HG03139 (cell line): ENCODE measurements around the gene SCGB3A1.

Source experiments
- ATAC-seq: cut with Tn5 transposase; IDR thresholded peaks from one replicate; pipeline ENCODE4 v1.9.1; 2021; ENCODE audit not compliant: unreplicated experiment

SCGB3A1 gene

DNA sequence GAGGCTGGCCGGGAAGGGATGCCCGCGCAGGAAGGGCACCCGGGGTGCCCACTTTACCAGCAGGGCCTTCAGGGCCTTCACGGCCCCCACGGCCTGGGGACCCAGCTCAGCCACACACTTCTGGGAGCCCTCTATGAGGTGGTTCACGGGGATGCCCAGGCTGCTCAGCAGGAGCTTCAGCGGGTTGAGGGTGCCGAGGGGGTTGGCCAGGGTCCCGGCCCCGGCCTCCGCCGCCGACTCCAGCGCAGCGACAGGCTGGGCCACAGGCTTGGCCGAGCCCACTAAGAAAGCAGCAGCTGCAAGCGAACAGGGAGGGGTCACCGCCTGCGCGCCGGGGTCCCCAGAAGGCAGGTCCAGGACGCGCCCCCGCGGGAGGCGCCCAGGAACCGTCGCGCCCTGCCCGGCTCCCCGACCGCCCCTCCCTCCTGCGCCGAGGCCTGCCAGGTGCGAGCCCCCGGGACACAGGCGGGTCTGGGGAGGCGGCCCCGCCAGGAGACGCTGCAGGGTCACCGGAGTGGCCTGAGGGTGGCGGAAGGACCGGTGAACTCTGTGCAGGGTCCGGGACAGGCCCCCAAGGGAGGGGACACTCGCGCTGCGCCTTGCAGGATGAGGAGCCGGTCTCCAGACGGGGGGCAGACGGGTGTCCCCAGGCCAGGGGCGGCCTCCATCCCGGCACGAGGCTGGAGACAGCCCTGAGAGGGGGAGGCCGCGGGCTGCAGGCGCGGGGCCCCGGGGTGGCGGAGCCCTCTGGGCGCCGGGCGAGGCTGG lies 572 bp downstream of the SCGB3A1 start:
- ATAC-seq, result no peak

DNA sequence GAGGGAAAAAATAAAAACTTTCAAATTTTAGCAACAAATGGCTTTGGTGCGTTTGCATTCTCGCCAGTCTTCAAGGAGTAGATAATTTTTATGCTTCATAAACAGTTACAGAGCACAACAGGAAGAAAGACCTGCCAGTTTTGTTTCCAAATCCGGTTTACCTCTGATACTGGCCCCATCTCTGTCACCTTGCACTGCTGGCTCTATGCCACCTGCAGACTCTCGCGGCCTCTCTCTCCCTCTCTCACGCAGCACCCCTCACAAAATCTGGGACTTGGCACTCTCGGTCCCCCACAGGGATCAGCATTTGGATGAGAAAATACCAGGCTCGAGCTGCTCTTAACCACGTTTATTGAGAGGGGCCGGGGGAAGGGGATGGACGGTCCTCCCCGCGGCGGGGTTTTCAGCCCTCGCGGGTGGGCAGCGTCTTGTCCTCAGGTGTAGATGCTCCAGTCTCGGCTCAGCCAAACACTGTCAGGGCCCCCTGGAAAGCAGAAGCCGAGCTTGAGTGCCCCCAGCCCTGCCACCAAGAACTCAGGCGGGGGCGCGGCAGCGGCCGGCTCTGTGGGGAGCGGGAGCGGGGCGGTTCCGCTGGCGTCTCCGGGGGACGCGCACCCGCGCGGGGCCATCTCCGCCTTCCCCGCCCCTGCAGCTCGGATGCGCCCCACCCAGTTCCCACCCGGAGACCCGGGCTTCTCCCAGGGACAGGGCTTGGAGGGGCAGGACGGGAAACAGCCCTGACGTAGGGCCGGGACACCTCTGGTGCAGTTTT lies 1.3 kb downstream of the SCGB3A1 start:
- ATAC-seq, result no peak

DNA sequence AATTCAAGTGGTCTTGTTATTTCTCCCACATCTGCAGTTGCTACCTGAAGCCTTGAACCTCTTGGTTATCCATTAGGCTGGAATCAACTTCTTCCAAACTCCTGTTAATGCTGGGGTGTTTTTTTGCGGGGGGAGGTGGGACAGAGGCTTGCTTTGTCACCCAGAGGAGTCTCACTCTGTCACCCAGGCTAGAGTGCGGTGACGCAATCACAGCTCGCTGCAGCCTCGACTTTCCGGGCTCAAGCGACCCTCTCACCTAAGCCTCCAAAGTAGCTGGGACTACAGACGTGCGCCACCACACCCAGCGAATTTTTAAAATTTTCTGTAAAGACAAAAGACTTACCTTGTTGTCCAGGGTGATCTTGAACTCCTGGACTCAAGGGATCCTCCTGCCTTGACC lies 4.4 kb downstream of the SCGB3A1 start:
- ATAC-seq, result no peak

DNA sequence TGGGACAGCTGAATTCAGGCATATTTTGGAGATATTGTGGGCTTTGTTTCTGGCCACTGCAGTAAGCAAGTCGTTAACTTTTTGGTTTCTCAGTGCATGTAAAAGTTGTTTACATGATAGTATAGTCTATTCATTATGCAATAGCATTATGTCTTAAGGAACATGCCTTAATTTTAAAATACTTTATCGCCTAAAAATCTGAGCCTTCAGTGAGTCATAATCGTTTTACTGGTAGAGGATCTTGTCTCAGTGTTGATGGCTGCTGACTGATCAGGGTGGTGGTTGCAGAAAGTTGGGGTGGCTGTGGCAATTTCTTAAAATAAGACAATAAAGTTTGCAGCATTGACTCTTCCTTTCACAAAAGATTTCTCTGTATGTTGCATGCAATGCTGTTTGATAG lies 5.1 kb downstream of the SCGB3A1 start:
- no peak for ATAC-seq

DNA sequence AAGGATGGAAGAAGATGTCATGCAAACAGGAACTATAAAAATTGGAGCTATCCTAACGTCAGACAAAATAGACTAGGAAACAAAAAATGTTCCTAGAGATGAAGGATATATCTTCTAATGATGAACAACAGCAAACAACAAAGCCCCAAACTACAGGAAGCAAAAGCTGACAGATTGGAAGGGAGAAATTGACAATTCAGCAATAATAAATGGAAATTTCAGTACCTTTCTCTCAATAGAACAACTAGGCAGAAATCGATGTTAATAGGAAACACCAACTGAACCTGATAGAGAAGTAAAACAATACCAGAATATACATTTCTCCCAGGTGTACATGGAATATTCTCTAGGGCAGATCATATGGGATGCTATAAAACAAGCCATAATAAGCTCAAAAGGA lies 7.6 kb downstream of the SCGB3A1 start:
- no peak for ATAC-seq

DNA sequence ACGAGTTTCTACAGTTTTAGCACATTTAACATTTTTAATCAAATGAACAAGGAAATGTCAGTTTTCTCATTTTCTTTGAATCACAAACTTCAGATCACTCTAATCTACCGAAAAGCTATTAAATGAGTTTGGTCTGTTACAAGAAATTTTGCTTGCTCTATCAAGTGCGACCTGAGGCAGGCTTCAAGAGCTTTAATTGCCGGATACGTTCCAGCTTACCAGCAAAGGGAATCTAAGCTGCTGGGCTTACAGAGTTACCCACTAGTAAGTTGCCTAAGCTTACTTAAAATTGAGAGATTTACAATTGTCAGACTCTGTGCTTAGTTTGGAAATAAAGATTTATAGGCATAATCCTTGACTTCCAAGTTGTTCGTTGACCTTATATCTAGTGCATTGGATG lies 10.6 kb downstream of the SCGB3A1 start:
- no peak for ATAC-seq

DNA sequence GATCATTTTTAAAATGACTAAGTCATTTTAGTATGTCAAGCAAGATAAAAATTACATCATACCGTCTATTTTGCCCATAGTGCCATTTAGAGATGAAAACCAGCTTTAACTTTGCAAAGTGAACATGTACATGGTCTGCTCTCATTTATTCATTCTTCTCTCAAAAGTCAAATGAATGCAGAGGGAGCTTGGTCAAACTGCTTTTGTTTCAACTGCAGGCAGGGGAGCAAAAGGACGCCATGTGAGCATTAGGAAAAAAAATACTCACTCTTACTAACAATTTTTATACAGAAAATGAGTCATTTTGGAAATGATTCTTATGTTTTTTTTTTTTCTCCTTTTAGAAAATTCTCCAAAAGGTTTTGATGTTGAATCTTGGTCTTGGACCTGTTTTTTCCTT lies 15.7 kb downstream of the SCGB3A1 start:
- ATAC-seq, result no peak

DNA sequence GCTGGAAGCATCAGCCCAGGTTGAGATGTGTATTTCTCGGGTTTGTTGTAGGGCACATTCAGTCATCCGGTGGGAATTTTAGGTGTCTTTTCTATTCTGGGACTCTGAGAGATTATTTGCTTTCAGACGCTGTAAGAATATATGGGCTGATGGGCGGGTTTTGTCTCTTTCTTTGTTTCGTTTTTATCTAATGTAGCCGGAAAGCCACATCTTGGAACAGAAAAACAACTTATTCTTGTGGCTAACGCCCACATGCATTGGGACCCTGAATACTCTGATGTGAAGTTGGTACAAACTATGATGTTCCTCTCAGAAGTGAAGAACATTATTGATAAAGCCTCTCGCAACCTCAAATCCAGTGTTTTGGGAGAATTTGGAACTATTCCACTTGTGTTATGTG lies 22.4 kb downstream of the SCGB3A1 start:
- no peak for ATAC-seq

DNA sequence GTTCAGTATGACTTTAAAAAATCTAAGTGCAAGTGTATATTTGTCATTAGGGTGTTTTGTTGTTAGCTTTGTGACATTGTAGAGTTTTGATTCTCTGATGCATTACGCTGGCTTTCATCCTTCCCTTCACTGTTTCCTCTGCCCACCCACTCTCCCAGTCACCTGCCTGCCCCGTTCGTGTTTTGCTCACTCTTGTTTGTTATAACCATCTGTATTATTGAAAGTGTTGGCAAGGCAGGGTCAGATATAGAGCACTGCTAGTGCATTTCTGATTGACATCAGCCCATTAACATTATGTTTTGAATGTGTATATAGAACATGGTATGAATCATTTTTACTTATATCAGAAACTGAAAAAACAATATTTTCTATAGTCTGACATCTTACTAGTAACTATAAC lies 27.3 kb downstream of the SCGB3A1 start:
- ATAC-seq, result no peak

DNA sequence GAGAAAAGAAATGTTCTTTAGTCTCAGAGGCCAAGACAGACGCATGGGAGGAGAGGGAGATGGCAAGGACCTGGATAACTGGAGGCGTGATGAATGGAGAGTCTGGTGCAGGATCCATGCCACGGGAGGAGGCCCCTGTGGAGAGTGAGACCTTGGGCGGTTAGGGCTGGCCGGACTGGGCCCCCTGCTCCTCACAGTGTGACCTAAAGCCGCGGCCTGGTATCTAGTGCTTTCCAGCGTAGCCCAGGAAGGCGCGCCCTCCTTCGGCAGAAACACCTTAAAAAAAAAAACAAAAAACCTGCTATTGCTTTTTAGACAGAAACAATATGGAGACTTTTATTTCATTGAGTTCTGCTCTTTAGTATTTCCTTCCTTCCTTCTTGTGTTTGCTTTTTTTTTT lies 33.1 kb downstream of the SCGB3A1 start:
- ATAC-seq, result no peak

DNA sequence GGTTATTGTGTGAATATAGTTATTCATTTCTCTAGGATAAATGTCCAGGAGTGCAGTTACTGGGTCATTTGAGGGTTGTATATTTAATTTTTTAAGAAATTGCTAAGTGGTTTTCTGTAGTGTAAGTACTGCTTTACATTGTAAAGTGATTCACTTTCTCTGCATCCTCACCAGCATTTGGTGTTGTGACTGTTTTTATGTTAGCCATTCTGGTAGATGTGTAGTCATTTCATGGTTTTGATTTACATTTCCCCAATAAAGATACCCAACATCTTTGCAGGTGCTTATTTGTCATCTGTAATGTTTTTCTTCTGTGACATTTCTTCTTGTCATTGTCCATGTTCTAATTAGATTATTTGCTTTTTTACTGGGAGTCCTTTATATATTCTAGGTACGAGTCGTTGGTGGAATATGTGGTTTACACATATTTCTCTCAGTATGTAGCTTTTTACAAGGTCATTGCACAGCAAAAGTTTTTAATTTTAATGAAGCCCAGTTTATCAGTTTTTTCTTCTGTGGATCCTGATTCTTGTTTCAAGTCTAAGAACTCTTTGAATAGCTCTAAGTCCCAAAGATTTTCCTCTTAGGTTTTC lies 34.0 kb downstream of the SCGB3A1 start:
- ATAC-seq, result no peak

DNA sequence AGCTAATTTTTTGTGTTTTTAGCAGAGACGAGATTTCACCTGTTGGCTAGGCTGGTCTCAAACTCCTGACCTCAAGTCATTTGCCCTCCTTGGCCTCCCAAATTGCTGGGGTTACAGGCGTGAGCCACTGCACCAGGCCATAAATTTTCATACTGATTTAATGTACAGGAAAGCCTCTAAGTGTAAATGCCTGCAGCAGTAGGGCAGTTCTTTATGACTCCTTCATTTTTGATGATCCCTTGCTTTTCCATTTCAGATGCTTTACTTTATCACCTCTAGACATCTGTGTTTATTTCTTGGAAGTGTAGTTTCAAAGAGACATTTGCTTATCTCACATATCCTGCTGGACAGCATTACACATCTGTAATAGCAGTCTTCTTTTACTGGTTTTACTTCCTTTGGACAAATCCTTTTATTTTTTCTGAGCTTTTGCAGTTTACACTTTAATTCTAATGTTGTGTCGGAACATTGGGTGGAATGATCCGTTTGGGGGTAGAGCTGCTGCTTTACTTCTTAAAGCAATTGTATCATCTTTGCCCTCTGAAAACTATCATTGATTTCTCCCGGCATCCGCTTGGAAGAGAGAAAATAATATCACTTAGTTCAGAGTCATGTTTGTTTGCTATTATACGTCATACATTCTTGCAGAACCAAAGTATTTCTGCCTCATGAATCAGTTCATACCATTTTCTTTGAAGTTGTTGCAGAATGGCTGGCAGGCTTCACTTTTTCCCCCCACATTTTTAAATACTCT lies 36.0 kb downstream of the SCGB3A1 start:
- no peak for ATAC-seq

DNA sequence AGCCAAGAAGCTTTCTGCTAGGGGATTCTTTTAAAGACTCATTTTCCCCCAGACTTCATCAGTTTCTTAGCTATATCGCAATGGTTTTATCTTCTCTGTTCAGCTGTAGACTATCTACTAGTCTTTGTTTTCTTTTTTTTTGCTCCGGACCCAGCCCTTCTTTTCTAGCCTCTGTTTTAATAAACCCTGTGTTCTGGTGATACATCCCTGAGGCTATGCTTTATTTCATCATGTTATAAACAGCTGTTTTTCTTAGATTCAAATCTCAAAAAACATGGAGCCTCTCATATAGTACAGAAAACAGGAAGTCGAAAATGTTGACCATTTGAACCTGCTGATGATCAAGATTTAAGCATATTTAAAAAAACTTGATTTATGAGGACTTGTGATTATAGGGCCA lies 37.8 kb downstream of the SCGB3A1 start:
- no peak for ATAC-seq

DNA sequence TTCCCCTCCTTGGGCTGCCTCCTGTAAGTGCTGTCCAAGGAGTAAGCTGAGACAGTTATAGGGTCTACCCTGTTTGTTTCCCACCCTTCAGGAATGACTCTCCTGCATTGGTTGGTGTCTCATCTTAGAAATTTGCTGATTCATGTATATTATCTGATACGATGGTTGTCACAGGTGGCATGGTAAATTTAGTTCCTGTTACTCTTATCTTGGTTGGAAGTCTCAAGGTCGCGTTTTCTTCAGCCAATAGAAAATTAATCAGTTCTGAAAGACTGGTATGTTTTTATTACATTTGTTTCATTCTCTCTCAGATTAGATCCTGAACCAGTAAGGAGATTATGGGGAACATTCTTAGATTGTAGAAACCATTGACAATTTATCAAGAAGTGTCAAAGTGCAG lies 42.7 kb downstream of the SCGB3A1 start:
- ATAC-seq, result no peak

DNA sequence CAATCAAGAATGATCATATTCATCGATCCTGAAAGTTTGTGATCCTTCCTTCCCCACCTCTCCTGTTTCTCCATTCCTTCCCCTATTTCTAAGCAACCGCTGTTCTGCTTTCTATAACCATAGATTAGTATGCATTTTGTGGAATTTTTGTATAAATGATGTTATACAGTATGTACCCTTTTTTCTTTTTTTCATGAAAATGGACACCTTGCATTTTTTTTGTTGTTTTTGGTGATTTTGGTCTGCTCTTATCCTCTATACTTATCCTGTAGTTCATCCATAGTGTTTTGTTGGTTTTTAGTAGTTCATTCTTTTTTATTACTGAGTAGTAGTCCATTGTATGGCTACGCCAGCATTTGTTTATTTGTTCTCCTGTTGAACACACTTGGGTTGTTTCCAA lies 46.1 kb downstream of the SCGB3A1 start:
- ATAC-seq, result no peak

DNA sequence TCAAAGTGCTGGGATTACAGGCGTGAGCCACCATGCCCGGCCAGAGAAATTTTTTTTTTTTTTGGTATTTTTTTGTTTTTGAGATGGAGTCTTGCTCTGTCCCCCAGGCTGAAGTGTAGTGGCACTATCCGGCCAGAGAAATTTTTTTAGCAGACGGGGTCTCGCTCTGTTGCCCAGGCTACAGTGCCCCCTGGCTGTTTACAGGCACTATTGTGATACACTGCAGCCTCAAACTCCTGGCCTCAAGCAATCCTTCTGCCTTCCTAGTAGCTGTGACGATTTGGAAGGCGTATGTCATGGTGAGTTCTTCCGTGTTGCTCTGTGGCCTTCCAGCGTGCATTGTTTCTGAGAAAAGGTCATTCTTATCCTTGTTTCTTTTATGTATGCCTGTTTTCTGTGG lies 49.6 kb downstream of the SCGB3A1 start:
- no peak for ATAC-seq
